8988T (cell line): ENCODE measurements around the gene IFFO2.

Experiments
- DNase-seq: peaks from one replicate; pipeline ENCODE4 v3.0.0; 2011

The IFFO2 gene

GRCh38 chr1:18970762-18971161, 14.3 kb upstream of the IFFO2 start:
- DNase-seq, result no peak

- DNase-seq, result no peak
Measured at GRCh38 chr1:18970358-18970757, 13.9 kb upstream of the IFFO2 start.

- no peak for DNase-seq
Measured at GRCh38 chr1:18967066-18967690, 10.7 kb upstream of the IFFO2 start.

- no peak for DNase-seq
Measured at GRCh38 chr1:18965206-18966173, 9.0 kb upstream of the IFFO2 start.

- DNase-seq, result no peak
Measured at GRCh38 chr1:18963968-18964367, 7.5 kb upstream of the IFFO2 start.

GRCh38 chr1:18962855-18963737, 6.6 kb upstream of the IFFO2 start:
- DNase-seq, result no peak

- no peak for DNase-seq
Measured at GRCh38 chr1:18962121-18962721, 5.7 kb upstream of the IFFO2 start.

- no peak for DNase-seq
Measured at GRCh38 chr1:18960821-18961220, 4.3 kb upstream of the IFFO2 start.

- DNase-seq, result no peak
Measured at GRCh38 chr1:18960409-18960808, 3.9 kb upstream of the IFFO2 start.

- DNase-seq, result no peak
Measured at GRCh38 chr1:18959591-18959990, 3.1 kb upstream of the IFFO2 start.

- no peak for DNase-seq
Measured at GRCh38 chr1:18957532-18958300, 1.2 kb upstream of the IFFO2 start.

- DNase-seq, result no peak
Measured at GRCh38 chr1:18957136-18957521, 653 bp upstream of the IFFO2 start.

- no peak for DNase-seq
Measured at GRCh38 chr1:18955441-18956192, 859 bp downstream of the IFFO2 start.

GRCh38 chr1:18955131-18955440, 1.4 kb downstream of the IFFO2 start:
- no peak for DNase-seq

GRCh38 chr1:18954270-18955071, 2.0 kb downstream of the IFFO2 start:
- no peak for DNase-seq

- no peak for DNase-seq
Measured at GRCh38 chr1:18953731-18954231, 2.7 kb downstream of the IFFO2 start.

- DNase-seq, result no peak
Measured at GRCh38 chr1:18951818-18952391, 4.6 kb downstream of the IFFO2 start.

GRCh38 chr1:18951416-18951815, 5.1 kb downstream of the IFFO2 start:
- DNase-seq, result no peak

- no peak for DNase-seq
Measured at GRCh38 chr1:18950401-18951026, 6.0 kb downstream of the IFFO2 start.
